DND-41 (cell line): Measurements from ENCODE around the gene BMPER.

Source experiments
- EZH2 ChIP-seq: IDR thresholded peaks from 3 replicates; pipeline ENCODE4 v1.6.1; 2012; ENCODE audit warnings: borderline replicate concordance, low read depth, mild to moderate bottlenecking, moderate library complexity, low read length, inconsistent platforms; ENCODE audit not compliant: severe bottlenecking
- TF ChIP-seq, protein P1 (sequence below): IDR thresholded peaks from 2 replicates; pipeline ENCODE4 v1.5.1; 2012; ENCODE audit warnings: borderline replicate concordance, low read length, moderate library complexity, mild to moderate bottlenecking; ENCODE audit not compliant: poor library complexity, severe bottlenecking; ENCODE audit errors: extremely low read depth

DNA sequence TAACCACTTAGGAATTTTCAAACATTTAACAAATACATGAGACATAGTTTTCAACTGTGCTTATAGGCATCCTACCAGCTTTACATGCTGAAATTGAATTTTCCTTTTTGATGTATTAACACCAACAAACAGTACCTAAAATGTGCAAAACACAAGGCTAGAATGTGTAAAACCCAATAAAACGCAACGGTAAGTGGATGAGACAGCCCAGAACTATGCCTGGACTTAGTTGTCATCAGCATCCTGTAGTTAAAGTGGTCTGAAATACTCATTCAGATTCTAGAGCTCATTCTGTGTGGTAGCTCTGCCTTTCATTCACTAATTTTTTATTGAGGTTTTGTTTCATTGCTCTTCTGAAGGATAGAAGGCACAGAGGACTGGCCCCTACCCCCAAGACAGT lies 137.1 kb downstream of the BMPER start:
- no peak for TF ChIP-seq EZH2
- TF ChIP-seq, protein P1, sequence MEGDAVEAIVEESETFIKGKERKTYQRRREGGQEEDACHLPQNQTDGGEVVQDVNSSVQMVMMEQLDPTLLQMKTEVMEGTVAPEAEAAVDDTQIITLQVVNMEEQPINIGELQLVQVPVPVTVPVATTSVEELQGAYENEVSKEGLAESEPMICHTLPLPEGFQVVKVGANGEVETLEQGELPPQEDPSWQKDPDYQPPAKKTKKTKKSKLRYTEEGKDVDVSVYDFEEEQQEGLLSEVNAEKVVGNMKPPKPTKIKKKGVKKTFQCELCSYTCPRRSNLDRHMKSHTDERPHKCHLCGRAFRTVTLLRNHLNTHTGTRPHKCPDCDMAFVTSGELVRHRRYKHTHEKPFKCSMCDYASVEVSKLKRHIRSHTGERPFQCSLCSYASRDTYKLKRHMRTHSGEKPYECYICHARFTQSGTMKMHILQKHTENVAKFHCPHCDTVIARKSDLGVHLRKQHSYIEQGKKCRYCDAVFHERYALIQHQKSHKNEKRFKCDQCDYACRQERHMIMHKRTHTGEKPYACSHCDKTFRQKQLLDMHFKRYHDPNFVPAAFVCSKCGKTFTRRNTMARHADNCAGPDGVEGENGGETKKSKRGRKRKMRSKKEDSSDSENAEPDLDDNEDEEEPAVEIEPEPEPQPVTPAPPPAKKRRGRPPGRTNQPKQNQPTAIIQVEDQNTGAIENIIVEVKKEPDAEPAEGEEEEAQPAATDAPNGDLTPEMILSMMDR: no peak
